Urinary bladder (tissue), 4 donors: ENCODE measurements around the gene LHPP. TPM values are rescaled to one million over a fixed set of nuclear protein-coding genes. Genes with fewer than 3 reads are reported as not detected.

ENCODE experiments used
- DNase-seq: peaks from one replicate; pipeline ENCODE4 v3.0.0-alpha.2; 2015; ENCODE audit errors: extremely low spot score
- H3K27ac ChIP-seq: one replicate; pipeline ENCODE4 v1.5.1; 2013; ENCODE audit warnings: low read depth, mild to moderate bottlenecking, moderate library complexity
- H3K36me3 ChIP-seq: one replicate; pipeline ENCODE4 v1.6.1; 2013; ENCODE audit warnings: mild to moderate bottlenecking, moderate library complexity; ENCODE audit not compliant: insufficient read depth
- H3K4me1 ChIP-seq: one replicate; pipeline ENCODE4 v1.6.1; 2013; ENCODE audit warnings: mild to moderate bottlenecking, moderate library complexity; ENCODE audit not compliant: insufficient read depth
- H3K4me3 ChIP-seq: one replicate; pipeline ENCODE4 v1.5.1; 2013; ENCODE audit warnings: low read depth, low read length
- WGBS: extraction: QIAGEN DNeasy Blood & Tissue Kit; methylation state at CpG from one replicate; pipeline ENCODE4 v1.1.7; 2013; 5-methylcytosine and 5-hydroxymethylcytosine counted together
- polyA plus RNA-seq: library from polyadenylated mRNA; stranded (reverse); fragments of 200-250 nt; gene quantifications from one replicate; pipeline ENCODE4 v1.2.3, GENCODE V29; 2013
- total RNA-seq: library from RNA; depleted of rRNA; stranded (reverse); fragments of >200 nt; gene quantifications from one replicate; pipeline ENCODE4 v1.2.3, GENCODE V29; 2014
- donor health status: healthy with polysubstance abuse.
- donor health status: healthy.

Gene LHPP
- total and polyA plus RNA-seq, 2 donors: 6.6 to 15.8 TPM

- no peak overlapping the region for H3K27ac ChIP-seq
- WGBS: 88% methylated on average over 19 of the region's 19 CpGs
Measured at GRCh38 chr10:124636271-124636995, 174.8 kb downstream of the LHPP start.

GRCh38 chr10:124637091-124637700 lies 175.6 kb downstream of the LHPP start:
- DNase-seq: no peak
- 97% methylated on average over 14 of the region's 14 CpGs for WGBS
- Histone ChIP-seq H3K4me1 (peaks cover 1% of the 10 kb centered on the region), H3K27ac (no peak overlapping the region), H3K4me3 (no peak overlapping the region), H3K36me3 (no peaks in the 10 kb centered on the region)

More at GRCh38 chr10:124636271-124636995, 174.8 kb downstream of the LHPP start:
- H3K36me3 ChIP-seq: no peaks in the 10 kb centered on the region
- no peak for DNase-seq
- peaks cover 1% of the 10 kb centered on the region for H3K4me1 ChIP-seq
- no peak overlapping the region for H3K4me3 ChIP-seq

- H3K4me3 ChIP-seq: no peak overlapping the region
- DNase-seq: no peak
- H3K4me1 ChIP-seq: peaks cover 1% of the 10 kb centered on the region
- WGBS: 97% methylated on average over 8 of the region's 8 CpGs
- no peak overlapping the region for H3K27ac ChIP-seq
- no peaks in the 10 kb centered on the region for H3K36me3 ChIP-seq
Measured at GRCh38 chr10:124637746-124638145, 176.1 kb downstream of the LHPP start.

GRCh38 chr10:124639206-124639605 lies 177.6 kb downstream of the LHPP start:
- WGBS: 95% methylated on average over 6 of the region's 6 CpGs

GRCh38 chr10:124639646-124640045 lies 178.0 kb downstream of the LHPP start:
- WGBS: 97% methylated on average over 6 of the region's 6 CpGs
- Histone ChIP-seq H3K4me3 (no peak overlapping the region), H3K27ac (no peak overlapping the region), H3K4me1 (peaks cover 1% of the 10 kb centered on the region), H3K36me3 (no peaks in the 10 kb centered on the region)
- no peak for DNase-seq

More at GRCh38 chr10:124639206-124639605, 177.6 kb downstream of the LHPP start:
- no peak overlapping the region for H3K27ac ChIP-seq
- no peaks in the 10 kb centered on the region for H3K36me3 ChIP-seq
- no peak overlapping the region for H3K4me3 ChIP-seq
- DNase-seq: no peak
- H3K4me1 ChIP-seq: peaks cover 1% of the 10 kb centered on the region

GRCh38 chr10:124640056-124640455 lies 178.4 kb downstream of the LHPP start:
- Histone ChIP-seq H3K4me3 (no peak overlapping the region), H3K27ac (no peak overlapping the region), H3K4me1 (peaks cover 1% of the 10 kb centered on the region), H3K36me3 (no peaks in the 10 kb centered on the region)
- 94% methylated on average over 7 of the region's 7 CpGs for WGBS
- no peak for DNase-seq

GRCh38 chr10:124640538-124641231 lies 179.1 kb downstream of the LHPP start:
- no peak overlapping the region for H3K27ac ChIP-seq
- no peak overlapping the region for H3K4me3 ChIP-seq
- peaks cover 1% of the 10 kb centered on the region for H3K4me1 ChIP-seq
- no peak for DNase-seq
- WGBS: 61% methylated on average over 20 of the region's 20 CpGs
- no peaks in the 10 kb centered on the region for H3K36me3 ChIP-seq

- H3K27ac ChIP-seq: no peak overlapping the region
- H3K4me3 ChIP-seq: no peak overlapping the region
- DNase-seq: no peak
- H3K4me1 ChIP-seq: peaks cover 1% of the 10 kb centered on the region
- WGBS: 62% methylated on average over 15 of the region's 15 CpGs
- no peaks in the 10 kb centered on the region for H3K36me3 ChIP-seq
Measured at GRCh38 chr10:124641282-124642087, 179.9 kb downstream of the LHPP start.

GRCh38 chr10:124642088-124642710 lies 180.6 kb downstream of the LHPP start:
- no peak overlapping the region for H3K4me3 ChIP-seq
- H3K4me1 ChIP-seq: peaks cover 1% of the 10 kb centered on the region
- no peak for DNase-seq
- no peak overlapping the region for H3K27ac ChIP-seq
- H3K36me3 ChIP-seq: no peaks in the 10 kb centered on the region
- WGBS: 93% methylated on average over 20 of the region's 20 CpGs

- WGBS: 94% methylated on average over 30 of the region's 30 CpGs
- no peak overlapping the region for H3K27ac ChIP-seq
- H3K4me1 ChIP-seq: peaks cover 4% of the 10 kb centered on the region
- DNase-seq: no peak
- H3K36me3 ChIP-seq: no peaks in the 10 kb centered on the region
- H3K4me3 ChIP-seq: no peak overlapping the region
Measured at GRCh38 chr10:124643330-124644009, 181.8 kb downstream of the LHPP start.

- no peak overlapping the region for H3K27ac ChIP-seq
- 92% methylated on average over 4 of the region's 4 CpGs for WGBS
- peaks cover 4% of the 10 kb centered on the region for H3K4me1 ChIP-seq
- H3K4me3 ChIP-seq: no peak overlapping the region
- no peaks in the 10 kb centered on the region for H3K36me3 ChIP-seq
- DNase-seq: no peak
Measured at GRCh38 chr10:124644236-124644635, 182.6 kb downstream of the LHPP start.

- Histone ChIP-seq H3K4me1 (peaks cover 4% of the 10 kb centered on the region), H3K27ac (no peak overlapping the region), H3K36me3 (no peaks in the 10 kb centered on the region), H3K4me3 (no peak overlapping the region)
- 97% methylated on average over 10 of the region's 10 CpGs for WGBS
- no peak for DNase-seq
Measured at GRCh38 chr10:124644771-124645415, 183.3 kb downstream of the LHPP start.
